Stimulated activated naive CD4-positive, alpha-beta T cell treated with Interleukin-2 at 50 U/mL for 16 hours (primary cell): ENCODE measurements around the gene ZNF774.
"Not testable (repeated sequence)": the region's sequence is repeated elsewhere in the genome, so short reads cannot be mapped to it uniquely, and the experiment has no call there.

ENCODE experiments used
- DNase-seq: peaks from one replicate; lab custom pipeline; 2025; lab: John Stamatoyannopoulos, UW

Gene ZNF774

GRCh38 chr15:90388462-90389380, 36.6 kb downstream of the ZNF774 start:
- peak; percentile 42 for DNase-seq

GRCh38 chr15:90389513-90389912, 37.4 kb downstream of the ZNF774 start:
- DNase-seq, result no peak

GRCh38 chr15:90393040-90393439, 41.0 kb downstream of the ZNF774 start:
- DNase-seq, result no peak

- DNase-seq, result no peak
Measured at GRCh38 chr15:90394074-90394473, 42.0 kb downstream of the ZNF774 start.

- no peak for DNase-seq
Measured at GRCh38 chr15:90394748-90395442, 42.8 kb downstream of the ZNF774 start.

- no peak for DNase-seq
Measured at GRCh38 chr15:90396321-90396720, 44.2 kb downstream of the ZNF774 start.

GRCh38 chr15:90400005-90400758, 48.1 kb downstream of the ZNF774 start:
- no peak for DNase-seq

- peak; percentile 57 for DNase-seq
Measured at GRCh38 chr15:90400759-90401314, 48.8 kb downstream of the ZNF774 start.

GRCh38 chr15:90401495-90401894, 49.4 kb downstream of the ZNF774 start:
- no peak for DNase-seq

GRCh38 chr15:90402223-90402622, 50.1 kb downstream of the ZNF774 start:
- DNase-seq, result no peak

GRCh38 chr15:90402767-90403166, 50.7 kb downstream of the ZNF774 start:
- DNase-seq, result no peak

GRCh38 chr15:90405055-90405607, 53.0 kb downstream of the ZNF774 start:
- no peak for DNase-seq

GRCh38 chr15:90407336-90407735, 55.3 kb downstream of the ZNF774 start:
- no peak for DNase-seq

GRCh38 chr15:90407871-90408317, 55.8 kb downstream of the ZNF774 start:
- peak; percentile 16 for DNase-seq

GRCh38 chr15:90408657-90409056, 56.6 kb downstream of the ZNF774 start:
- no peak for DNase-seq

GRCh38 chr15:90409587-90409986, 57.5 kb downstream of the ZNF774 start:
- not testable (repeated sequence) for DNase-seq

GRCh38 chr15:90410316-90410715, 58.2 kb downstream of the ZNF774 start:
- DNase-seq, result not testable (repeated sequence)

GRCh38 chr15:90411176-90411575, 59.1 kb downstream of the ZNF774 start:
- DNase-seq, result no peak
